HK-2 (cell line): ENCODE results near the gene LTBP2.

Experiments
- DNase-seq: peaks from one replicate; pipeline ENCODE4 v3.0.0-alpha.2; 2018; ENCODE audit not compliant: unreplicated experiment

The LTBP2 gene

GRCh38 chr14:74507085-74507484 is 105.0 kb downstream of the LTBP2 start:
- no peak for DNase-seq

DNA sequence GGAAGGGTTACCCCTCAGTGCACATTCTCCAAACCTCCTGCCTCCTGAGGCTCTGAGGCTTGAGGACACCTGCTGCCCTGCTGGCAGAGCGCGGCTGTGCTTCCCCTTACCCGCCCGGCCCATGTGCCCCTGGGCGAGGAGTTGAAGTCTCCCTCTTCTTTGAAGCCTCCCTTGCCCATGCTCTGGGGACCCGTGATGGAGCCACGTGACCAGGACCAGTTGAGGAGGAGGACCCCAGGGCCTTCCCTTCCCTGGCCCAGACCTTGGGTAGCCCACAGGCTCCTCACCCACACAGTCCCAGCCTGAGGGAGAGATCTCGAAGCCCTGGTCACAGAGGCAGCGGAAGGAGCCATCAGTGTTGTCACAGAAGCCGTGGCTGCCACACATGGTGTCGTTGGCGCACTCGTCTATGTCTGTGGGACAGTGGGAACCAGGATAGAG is 105.6 kb downstream of the LTBP2 start:
- no peak for DNase-seq

- no peak for DNase-seq
Measured at GRCh38 chr14:74505831-74506230, 106.2 kb downstream of the LTBP2 start.

- no peak for DNase-seq
Measured at GRCh38 chr14:74504874-74505720, 106.9 kb downstream of the LTBP2 start.

GRCh38 chr14:74504412-74504811 is 107.6 kb downstream of the LTBP2 start:
- no peak for DNase-seq

DNA sequence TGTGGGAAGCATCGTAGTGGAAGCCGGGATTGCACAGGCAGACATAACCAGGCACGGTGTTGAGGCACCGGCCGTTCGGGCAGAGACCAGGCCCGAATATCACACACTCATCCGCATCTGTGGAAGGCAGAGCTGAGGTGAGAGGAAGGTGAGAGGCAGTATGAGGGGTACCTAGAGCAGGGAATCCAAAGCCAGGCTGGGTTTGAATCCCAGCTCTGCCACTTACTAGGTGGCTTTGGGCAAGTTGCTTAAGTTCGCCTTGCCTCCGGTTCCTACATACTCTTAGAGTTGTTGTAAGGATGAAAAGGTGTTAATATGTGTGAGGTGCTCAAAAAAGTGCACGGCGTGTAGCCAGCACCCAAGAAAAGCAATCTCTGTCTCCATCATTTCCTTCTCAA is 108.1 kb downstream of the LTBP2 start:
- no peak for DNase-seq

DNA sequence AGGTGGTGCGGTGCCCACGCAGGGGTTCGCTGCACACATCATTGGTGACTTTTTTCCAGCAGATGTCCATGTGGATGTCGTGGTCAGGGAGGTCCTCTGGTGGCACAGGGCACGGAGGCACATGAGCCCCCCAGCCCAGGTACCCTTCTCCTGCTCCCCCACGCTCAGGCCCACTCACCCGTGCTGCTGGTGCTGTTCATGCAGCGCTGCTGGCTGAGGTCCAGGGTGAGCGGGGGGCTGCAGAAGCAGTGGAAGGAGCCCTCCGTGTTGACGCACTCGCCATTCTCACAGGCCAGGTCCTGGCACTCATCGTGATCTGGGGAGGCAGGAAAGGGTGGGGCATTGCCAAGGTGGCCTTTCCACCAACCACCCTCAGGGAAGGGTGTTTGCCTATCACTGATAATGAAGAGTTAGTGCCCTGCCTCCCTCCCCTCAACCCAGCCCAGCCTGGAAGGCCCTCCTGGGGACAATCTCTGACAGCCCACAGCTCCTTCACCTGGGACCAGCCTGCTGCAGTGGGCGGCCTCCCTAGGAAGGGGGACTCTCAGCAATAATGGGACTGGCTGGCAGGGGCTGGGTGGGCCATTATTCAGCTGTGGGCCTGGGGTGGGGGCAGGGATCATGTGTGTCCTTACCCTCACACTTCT is 108.6 kb downstream of the LTBP2 start:
- no peak for DNase-seq

GRCh38 chr14:74502236-74503019 is 109.6 kb downstream of the LTBP2 start:
- DNase-seq = no peak

GRCh38 chr14:74501691-74502090 is 110.3 kb downstream of the LTBP2 start:
- no peak for DNase-seq

DNA sequence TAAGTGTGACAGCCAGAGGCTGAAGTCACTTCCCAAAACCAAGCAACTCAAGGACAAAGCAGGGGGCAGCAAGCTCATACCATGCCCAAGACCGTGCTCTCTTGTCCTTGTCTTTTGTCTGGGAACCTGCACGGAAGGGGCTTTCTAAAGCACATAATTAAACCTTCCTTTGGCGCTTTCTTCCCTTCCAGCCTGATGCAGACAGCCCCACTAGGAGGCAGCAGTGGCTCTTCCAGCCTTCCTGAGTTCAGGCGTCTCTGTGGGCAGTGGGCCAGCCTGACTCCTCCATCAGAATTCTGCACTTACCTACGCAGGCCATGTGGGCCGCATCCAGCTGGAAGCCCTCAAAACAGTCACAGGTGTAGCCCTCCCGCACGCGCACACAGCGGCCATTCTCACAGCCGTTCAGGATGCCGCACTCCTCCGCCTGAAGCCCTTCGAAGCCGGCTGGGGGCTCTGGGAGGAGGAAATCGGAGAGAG is 110.9 kb downstream of the LTBP2 start:
- DNase-seq = no peak

- DNase-seq = no peak
Measured at GRCh38 chr14:74500417-74501134, 111.5 kb downstream of the LTBP2 start.

- DNase-seq = no peak
Measured at GRCh38 chr14:74495356-74495755, 116.7 kb downstream of the LTBP2 start.

- peak; percentile 100 for DNase-seq
Measured at GRCh38 chr14:74493343-74494261, 118.4 kb downstream of the LTBP2 start, which contains the start of gene ISCA2. Gene ISCA2 (plus strand): TSS chr14:74493765. CDS start chr14:74493775, 10 bp downstream.

DNA sequence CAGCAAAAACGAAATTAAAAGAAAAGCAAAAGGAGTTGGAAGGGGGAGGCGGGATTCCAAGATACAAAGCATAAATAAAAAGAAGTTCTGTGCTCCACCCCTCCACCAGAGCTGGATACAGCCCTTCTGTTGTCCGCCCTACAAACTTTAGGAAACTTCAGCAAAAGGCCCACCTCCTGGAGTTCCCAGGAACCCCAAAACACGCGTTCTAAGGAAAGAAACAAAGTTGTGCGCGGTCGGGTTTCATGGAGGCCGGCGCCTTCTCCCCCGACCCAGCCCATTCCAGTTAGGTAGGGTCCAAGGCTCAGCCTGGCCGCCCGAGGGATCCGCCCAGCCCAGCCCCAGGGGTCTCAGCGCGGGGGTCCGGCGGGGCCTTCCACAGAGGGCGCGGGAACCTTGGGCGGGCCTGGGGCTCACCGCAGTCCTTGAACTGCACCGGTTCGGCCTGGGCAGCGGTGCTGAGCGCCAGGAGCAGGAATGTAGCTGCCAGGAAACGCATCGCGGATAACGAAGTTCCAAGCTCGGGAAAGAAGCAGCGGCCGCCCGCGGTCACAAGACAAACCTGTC is 119.2 kb downstream of the LTBP2 start, which contains the start of gene NPC2:
Gene NPC2, minus strand, starts transcription at position 530 of the 567 bp plus-strand sequence. Its CDS starts 31 bp downstream, at position 499.
- no peak for DNase-seq

GRCh38 chr14:74491956-74492775 is 119.9 kb downstream of the LTBP2 start:
- no peak for DNase-seq

DNA sequence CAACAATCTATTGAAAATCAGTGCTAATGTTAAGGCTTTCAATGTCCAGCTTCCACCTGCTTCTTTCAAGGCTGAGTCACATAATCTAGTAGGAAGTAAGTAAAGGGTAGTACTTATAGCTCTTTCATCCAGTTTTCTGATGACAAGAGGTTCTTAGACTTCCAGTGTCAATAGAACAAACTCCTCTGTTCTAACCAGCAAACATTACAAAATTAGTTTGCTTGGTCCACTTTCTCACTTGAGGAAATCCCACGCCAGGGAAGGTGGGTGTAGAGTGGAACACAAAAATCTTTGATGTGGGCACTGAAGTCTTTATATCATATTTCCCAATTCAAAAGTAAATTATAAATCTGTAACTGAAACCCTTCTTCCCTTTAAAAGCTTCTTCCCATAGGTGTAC is 121.6 kb downstream of the LTBP2 start:
- no peak for DNase-seq

GRCh38 chr14:74488786-74489397 is 123.1 kb downstream of the LTBP2 start:
- DNase-seq = no peak

GRCh38 chr14:74486164-74486563 is 125.9 kb downstream of the LTBP2 start:
- no peak for DNase-seq

DNA sequence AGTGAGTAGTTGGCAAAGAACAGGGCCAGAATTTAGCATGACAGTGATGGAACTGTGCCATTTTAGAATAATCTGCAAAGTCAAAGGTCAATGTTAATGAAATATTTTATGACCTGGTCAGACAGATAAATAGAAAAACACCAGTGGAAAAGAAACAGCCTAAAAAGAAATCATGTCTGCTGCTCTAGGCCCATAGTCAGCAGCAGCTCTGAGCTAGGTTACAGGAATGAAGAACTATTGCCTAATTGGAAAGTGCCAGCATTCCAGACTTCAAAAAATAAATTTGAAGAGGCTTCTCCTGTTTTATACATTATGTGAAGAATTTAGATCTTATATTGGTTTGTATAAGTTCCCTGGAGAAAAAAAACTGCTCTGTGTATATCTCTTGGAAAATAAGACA is 128.7 kb downstream of the LTBP2 start:
- no peak for DNase-seq
